Measurements from ENCODE around the gene IFNG-AS1.

Gene IFNG-AS1

GRCh38 chr12:67991158-67991557 lies 1.9 kb downstream of the IFNG-AS1 start:
- Histone ChIP-seq H3K4me2 (ENCODE audit: low read length) (no peak overlapping the region), H3K4ac (ENCODE audit: low read depth, low read length) (no peak overlapping the region)

GRCh38 chr12:67993143-67993542 lies 3.9 kb downstream of the IFNG-AS1 start:
- Histone ChIP-seq H3K23ac (ENCODE audit: low read length) (no peak overlapping the region), H3K14ac (ENCODE audit: low read length) (no peak overlapping the region), H2BK5ac (ENCODE audit: low read depth, low read length, poor library complexity) (no peak overlapping the region), H3K18ac (ENCODE audit: low read length) (no peak overlapping the region), H3K9me3 (ENCODE audit: insufficient read depth, low read depth, low read length) (no peaks in the 10 kb centered on the region), H3K79me1 (ENCODE audit: low read length) (no peaks in the 10 kb centered on the region), H3K9ac (ENCODE audit: low read length) (no peak overlapping the region), H3K4me3 (ENCODE audit: low read depth, low read length) (no peak overlapping the region), H4K12ac (ENCODE audit: low read depth, low read length) (no peak overlapping the region), H2BK120ac (ENCODE audit: insufficient read depth, low read length, poor library complexity) (no peak overlapping the region), H3K4me1 (ENCODE audit: control insufficient read depth in 1 of 2, insufficient read depth in 2 of 2, low read length in 2 of 2) (no peaks in the 10 kb centered on the region), H3K36me3 (ENCODE audit: control insufficient read depth in 1 of 2, insufficient read depth in 2 of 2, low read length in 2 of 2) (no peaks in the 10 kb centered on the region), H2AFZ (ENCODE audit: insufficient read depth, low read length, poor library complexity) (no peak overlapping the region), H3K4me2 (ENCODE audit: low read length) (no peak overlapping the region), H2BK12ac (ENCODE audit: low read length) (no peak overlapping the region), H2AK5ac (ENCODE audit: low read length) (no peak overlapping the region), H4K8ac (ENCODE audit: low read depth, low read length) (no peak overlapping the region), H3K27ac (ENCODE audit: low read depth, low read length) (no peak overlapping the region), H4K91ac (ENCODE audit: low read depth, low read length) (no peak overlapping the region), H3K79me2 (ENCODE audit: control insufficient read depth, insufficient read depth, low read length, poor library complexity) (no peaks in the 10 kb centered on the region), H3K4ac (ENCODE audit: low read depth, low read length) (no peak overlapping the region), H3K27me3 (ENCODE audit: insufficient read depth, low read length) (no peaks in the 10 kb centered on the region)
- no CpG with 5 or more reads among the region's 2 CpGs for WGBS (ENCODE audit: extremely low coverage, insufficient coverage, insufficient read length)
- no peak for DNase-seq

More at GRCh38 chr12:67991158-67991557, 1.9 kb downstream of the IFNG-AS1 start:
- no peak overlapping the region for H2BK12ac ChIP-seq (ENCODE audit: low read length)
- H3K27ac ChIP-seq (ENCODE audit: low read depth, low read length), result no peak overlapping the region
- no peaks in the 10 kb centered on the region for H3K36me3 ChIP-seq (ENCODE audit: control insufficient read depth in 1 of 2, insufficient read depth in 2 of 2, low read length in 2 of 2)
- H3K18ac ChIP-seq (ENCODE audit: low read length), result no peak overlapping the region
- no CpG with 5 or more reads among the region's 4 CpGs for WGBS (ENCODE audit: extremely low coverage, insufficient coverage, insufficient read length)
- H2BK5ac ChIP-seq (ENCODE audit: low read depth, low read length, poor library complexity), result no peak overlapping the region
- H4K91ac ChIP-seq (ENCODE audit: low read depth, low read length), result no peak overlapping the region
- H3K79me2 ChIP-seq (ENCODE audit: control insufficient read depth, insufficient read depth, low read length, poor library complexity), result no peaks in the 10 kb centered on the region
- H2BK120ac ChIP-seq (ENCODE audit: insufficient read depth, low read length, poor library complexity), result no peak overlapping the region
- no peak overlapping the region for H3K9ac ChIP-seq (ENCODE audit: low read length)
- no peaks in the 10 kb centered on the region for H3K9me3 ChIP-seq (ENCODE audit: insufficient read depth, low read depth, low read length)
- H2AK5ac ChIP-seq (ENCODE audit: low read length), result no peak overlapping the region
- DNase-seq, result no peak
- no peak overlapping the region for H3K4me3 ChIP-seq (ENCODE audit: low read depth, low read length)
- H2AFZ ChIP-seq (ENCODE audit: insufficient read depth, low read length, poor library complexity), result no peak overlapping the region
- H3K23ac ChIP-seq (ENCODE audit: low read length), result no peak overlapping the region
- no peak overlapping the region for H4K8ac ChIP-seq (ENCODE audit: low read depth, low read length)
- no peaks in the 10 kb centered on the region for H3K27me3 ChIP-seq (ENCODE audit: insufficient read depth, low read length)
- no peaks in the 10 kb centered on the region for H3K4me1 ChIP-seq (ENCODE audit: control insufficient read depth in 1 of 2, insufficient read depth in 2 of 2, low read length in 2 of 2)
- no peak overlapping the region for H3K14ac ChIP-seq (ENCODE audit: low read length)
- H4K12ac ChIP-seq (ENCODE audit: low read depth, low read length), result no peak overlapping the region
- no peaks in the 10 kb centered on the region for H3K79me1 ChIP-seq (ENCODE audit: low read length)

- H3K79me1 ChIP-seq (ENCODE audit: low read length), result no peaks in the 10 kb centered on the region
- no peak overlapping the region for H4K12ac ChIP-seq (ENCODE audit: low read depth, low read length)
- no peak overlapping the region for H2BK5ac ChIP-seq (ENCODE audit: low read depth, low read length, poor library complexity)
- no peak overlapping the region for H3K18ac ChIP-seq (ENCODE audit: low read length)
- H2BK120ac ChIP-seq (ENCODE audit: insufficient read depth, low read length, poor library complexity), result no peak overlapping the region
- H3K4me3 ChIP-seq (ENCODE audit: low read depth, low read length), result no peak overlapping the region
- no peak overlapping the region for H3K23ac ChIP-seq (ENCODE audit: low read length)
- H3K9me3 ChIP-seq (ENCODE audit: insufficient read depth, low read depth, low read length), result no peaks in the 10 kb centered on the region
- H3K27ac ChIP-seq (ENCODE audit: low read depth, low read length), result no peak overlapping the region
- no peak overlapping the region for H4K91ac ChIP-seq (ENCODE audit: low read depth, low read length)
- no peak overlapping the region for H4K8ac ChIP-seq (ENCODE audit: low read depth, low read length)
- no peaks in the 10 kb centered on the region for H3K79me2 ChIP-seq (ENCODE audit: control insufficient read depth, insufficient read depth, low read length, poor library complexity)
- no peaks in the 10 kb centered on the region for H3K4me1 ChIP-seq (ENCODE audit: control insufficient read depth in 1 of 2, insufficient read depth in 2 of 2, low read length in 2 of 2)
- no peak overlapping the region for H3K4ac ChIP-seq (ENCODE audit: low read depth, low read length)
- H3K9ac ChIP-seq (ENCODE audit: low read length), result no peak overlapping the region
- H2AK5ac ChIP-seq (ENCODE audit: low read length), result no peak overlapping the region
- H3K4me2 ChIP-seq (ENCODE audit: low read length), result no peak overlapping the region
- H3K27me3 ChIP-seq (ENCODE audit: insufficient read depth, low read length), result no peaks in the 10 kb centered on the region
- no peak for DNase-seq
- WGBS (ENCODE audit: extremely low coverage, insufficient coverage, insufficient read length), result no CpG with 5 or more reads among the region's 3 CpGs
- no peak overlapping the region for H2BK12ac ChIP-seq (ENCODE audit: low read length)
- no peak overlapping the region for H2AFZ ChIP-seq (ENCODE audit: insufficient read depth, low read length, poor library complexity)
- H3K14ac ChIP-seq (ENCODE audit: low read length), result no peak overlapping the region
- H3K36me3 ChIP-seq (ENCODE audit: control insufficient read depth in 1 of 2, insufficient read depth in 2 of 2, low read length in 2 of 2), result no peaks in the 10 kb centered on the region
These were observed 4.8 kb downstream of the IFNG-AS1 start for GRCh38 chr12:67994046-67994445.

- Histone ChIP-seq H3K79me2 (ENCODE audit: control insufficient read depth, insufficient read depth, low read length, poor library complexity) (no peaks in the 10 kb centered on the region), H3K79me1 (ENCODE audit: low read length) (no peaks in the 10 kb centered on the region), H2BK5ac (ENCODE audit: low read depth, low read length, poor library complexity) (no peak overlapping the region), H2AFZ (ENCODE audit: insufficient read depth, low read length, poor library complexity) (no peak overlapping the region), H2BK12ac (ENCODE audit: low read length) (no peak overlapping the region), H4K8ac (ENCODE audit: low read depth, low read length) (no peak overlapping the region), H3K4me1 (ENCODE audit: control insufficient read depth in 1 of 2, insufficient read depth in 2 of 2, low read length in 2 of 2) (no peaks in the 10 kb centered on the region), H3K9ac (ENCODE audit: low read length) (no peak overlapping the region), H4K91ac (ENCODE audit: low read depth, low read length) (no peak overlapping the region), H3K9me3 (ENCODE audit: insufficient read depth, low read depth, low read length) (no peaks in the 10 kb centered on the region), H3K27ac (ENCODE audit: low read depth, low read length) (no peak overlapping the region), H3K36me3 (ENCODE audit: control insufficient read depth in 1 of 2, insufficient read depth in 2 of 2, low read length in 2 of 2) (no peaks in the 10 kb centered on the region), H3K23ac (ENCODE audit: low read length) (no peak overlapping the region), H2BK120ac (ENCODE audit: insufficient read depth, low read length, poor library complexity) (no peak overlapping the region), H2AK5ac (ENCODE audit: low read length) (no peak overlapping the region), H3K4me3 (ENCODE audit: low read depth, low read length) (no peak overlapping the region), H3K18ac (ENCODE audit: low read length) (no peak overlapping the region), H4K12ac (ENCODE audit: low read depth, low read length) (no peak overlapping the region), H3K14ac (ENCODE audit: low read length) (no peak overlapping the region), H3K4me2 (ENCODE audit: low read length) (no peak overlapping the region), H3K27me3 (ENCODE audit: insufficient read depth, low read length) (no peaks in the 10 kb centered on the region), H3K4ac (ENCODE audit: low read depth, low read length) (no peak overlapping the region)
- no peak for DNase-seq
These were observed 7.1 kb downstream of the IFNG-AS1 start for GRCh38 chr12:67996347-67996746.

GRCh38 chr12:67998379-67998778 lies 9.1 kb downstream of the IFNG-AS1 start:
- no peak overlapping the region for H2BK120ac ChIP-seq (ENCODE audit: insufficient read depth, low read length, poor library complexity)
- H3K23ac ChIP-seq (ENCODE audit: low read length), result no peak overlapping the region

More at GRCh38 chr12:67998379-67998778, 9.1 kb downstream of the IFNG-AS1 start:
- Histone ChIP-seq H2AK5ac (ENCODE audit: low read length) (no peak overlapping the region), H4K8ac (ENCODE audit: low read depth, low read length) (no peak overlapping the region), H3K36me3 (ENCODE audit: control insufficient read depth in 1 of 2, insufficient read depth in 2 of 2, low read length in 2 of 2) (no peaks in the 10 kb centered on the region), H3K4me3 (ENCODE audit: low read depth, low read length) (no peak overlapping the region), H4K91ac (ENCODE audit: low read depth, low read length) (no peak overlapping the region), H3K9ac (ENCODE audit: low read length) (no peak overlapping the region), H3K79me1 (ENCODE audit: low read length) (no peaks in the 10 kb centered on the region), H3K27ac (ENCODE audit: low read depth, low read length) (no peak overlapping the region), H3K4me2 (ENCODE audit: low read length) (no peak overlapping the region), H2BK12ac (ENCODE audit: low read length) (no peak overlapping the region), H4K12ac (ENCODE audit: low read depth, low read length) (no peak overlapping the region), H3K14ac (ENCODE audit: low read length) (no peak overlapping the region), H3K4me1 (ENCODE audit: control insufficient read depth in 1 of 2, insufficient read depth in 2 of 2, low read length in 2 of 2) (no peaks in the 10 kb centered on the region), H3K27me3 (ENCODE audit: insufficient read depth, low read length) (no peaks in the 10 kb centered on the region), H3K79me2 (ENCODE audit: control insufficient read depth, insufficient read depth, low read length, poor library complexity) (no peaks in the 10 kb centered on the region), H3K9me3 (ENCODE audit: insufficient read depth, low read depth, low read length) (no peaks in the 10 kb centered on the region), H3K4ac (ENCODE audit: low read depth, low read length) (no peak overlapping the region), H2AFZ (ENCODE audit: insufficient read depth, low read length, poor library complexity) (no peak overlapping the region), H3K18ac (ENCODE audit: low read length) (no peak overlapping the region), H2BK5ac (ENCODE audit: low read depth, low read length, poor library complexity) (no peak overlapping the region)
- DNase-seq, result no peak
